Measurements from ENCODE around the gene UST. TPM values are rescaled to one million over a fixed set of nuclear protein-coding genes. Genes with fewer than 3 reads are reported as not detected.

Gene UST
- total and polyA plus RNA-seq, 9 of the 15 experiments (the other 6 are each of a cell fraction or from before 2014, with no cell fraction given): 0.04 to 0.10 TPM; not detected in 7

- TF ChIP-seq ZMIZ1 (IDR thresholded peaks at IDR 0.05; ENCODE audit: low read depth in 2 of 2, low read length in 2 of 2) (no peak), ZNF280B (CRISPR knock-in tag; IDR thresholded peaks at IDR 0.05) (no peak), TEAD2 (tag; IDR thresholded peaks at IDR 0.05) (no peak)
These were observed 22.4 kb upstream of the UST start (continued) for GRCh38 chr6:148724428-148724827.

GRCh38 chr6:148727104-148727503 is 19.7 kb upstream of the UST start:
- BruUV-seq (replicated peaks): no TSS peak
- Histone ChIP-seq H4K20me1 (replicated peaks; ENCODE audit: control insufficient read depth, insufficient read depth, low read length) (no peaks in the 10 kb centered on the region), H3K27me3 (ENCODE audit: control insufficient read depth in 2 of 2, insufficient read depth in 2 of 2, low read length in 2 of 2) (peaks cover 0 to 4% of the 10 kb centered on the region in 2 experiments; a peak in 1 of 5 replicates), H3K79me2 (ENCODE audit: control insufficient read depth, insufficient read depth, low read length) (no peaks in the 10 kb centered on the region), H3K9ac (ENCODE audit: insufficient read depth in 1 of 2, low read depth in 2 of 2, low read length in 2 of 2) (no peak overlapping the region), H3K36me3 (ENCODE audit: control insufficient read depth, insufficient read depth, low read length) (no peaks in the 10 kb centered on the region), H3K9me1 (ENCODE audit: control insufficient read depth, insufficient read depth, low read length) (no peaks in the 10 kb centered on the region), H2AFZ (ENCODE audit: low read depth, low read length) (no peak overlapping the region), H3K4me2 (ENCODE audit: insufficient read depth, low read length) (no peak overlapping the region), H3K4me1 (replicated peaks in 1 of 2; ENCODE audit: control insufficient read depth in 2 of 2, insufficient read depth in 2 of 2, low read length in 2 of 2) (no peaks in the 10 kb centered on the region), H3K9me3 (replicated peaks; ENCODE audit: control insufficient read depth, insufficient read depth, low read depth, low read length) (no peaks in the 10 kb centered on the region), H3K27ac (ENCODE audit: extremely low read depth, low read depth, low read length) (no peak overlapping the region), H3K4me3 (no peak overlapping the region)
- TF ChIP-seq PHF8 (IDR thresholded peaks at IDR 0.05; ENCODE audit: borderline replicate concordance, low read length) (no peak), SRF (CRISPR knock-in tag; IDR thresholded peaks at IDR 0.05) (no peak), RFX1 (IDR thresholded peaks at IDR 0.05) (no peak), GTF2A2 (tag; IDR thresholded peaks at IDR 0.05) (no peak), SMC3 (conservative IDR thresholded peaks at IDR 0.05; ENCODE audit: insufficient read depth, low read depth, low read length) (no peak), TCF7L2 (IDR thresholded peaks at IDR 0.05; ENCODE audit: low read depth, low read length) (no peak), ZNF121 (CRISPR knock-in tag; conservative IDR thresholded peaks at IDR 0.05) (no peak), ILK (tag; IDR thresholded peaks at IDR 0.05; ENCODE audit: borderline replicate concordance, low read depth) (no peak), RBBP5 (IDR thresholded peaks at IDR 0.05; ENCODE audit: borderline replicate concordance, insufficient read depth, low read length, poor library complexity, severe bottlenecking) (no peak), NBN (IDR thresholded peaks at IDR 0.05; ENCODE audit: low read depth) (no peak), ZKSCAN3 (CRISPR knock-in tag; IDR thresholded peaks at IDR 0.05) (no peak), ZBTB43 (CRISPR knock-in tag; IDR thresholded peaks at IDR 0.05) (no peak), NCOA6 (IDR thresholded peaks at IDR 0.05) (no peak)
- 0% methylated on average over 1 of the region's 1 CpG for WGBS (ENCODE audit: insufficient coverage, low coverage, missing lambda C conversion rate)
- ATAC-seq: no peak
- CTCF ChIA-PET (ENCODE audit: low intra/inter-chr PET ratio): no interaction called here
- POLR2A ChIA-PET: no interaction called here
- in situ Hi-C loops (cut with MboI) (no loop called here), intact Hi-C loops (cut with micrococcal nuclease) (no loop called here)
- no peak for DNase-seq (ENCODE audit: extremely low read depth in 1 of 4, low spot score in 3 of 4)
- FAIRE-seq: no peak
